GM12873 (cell line): ENCODE data around the gene GPR39.

Source experiments
- TF ChIP-seq, protein P1 (sequence below): IDR thresholded peaks from 2 replicates; pipeline ENCODE4 v1.5.1; 2012; ENCODE audit warnings: low read depth, mild to moderate bottlenecking, moderate library complexity, low read length, control low read depth; ENCODE audit not compliant: insufficient read depth; ENCODE audit errors: missing control alignments

Gene GPR39

DNA sequence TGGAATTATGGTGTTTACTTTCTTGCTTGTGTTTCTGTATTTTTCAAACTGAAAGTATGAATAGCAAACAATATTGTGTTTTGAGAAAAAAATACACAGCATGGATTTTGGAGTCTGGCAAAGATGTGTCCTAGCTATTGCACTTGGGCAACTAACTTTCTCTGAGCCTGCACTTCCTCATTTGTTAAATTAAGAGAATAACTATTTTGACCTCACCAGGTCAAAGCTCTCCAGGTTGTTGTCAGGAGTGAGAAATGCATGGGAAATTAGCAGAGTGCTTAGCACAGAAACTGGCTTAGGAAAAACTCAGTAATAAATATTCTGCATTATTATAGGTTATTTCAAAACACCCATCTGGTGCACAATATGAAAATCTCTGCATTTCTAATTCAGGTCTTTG, 225.2 kb downstream of the GPR39 start:
- TF ChIP-seq, protein P1, sequence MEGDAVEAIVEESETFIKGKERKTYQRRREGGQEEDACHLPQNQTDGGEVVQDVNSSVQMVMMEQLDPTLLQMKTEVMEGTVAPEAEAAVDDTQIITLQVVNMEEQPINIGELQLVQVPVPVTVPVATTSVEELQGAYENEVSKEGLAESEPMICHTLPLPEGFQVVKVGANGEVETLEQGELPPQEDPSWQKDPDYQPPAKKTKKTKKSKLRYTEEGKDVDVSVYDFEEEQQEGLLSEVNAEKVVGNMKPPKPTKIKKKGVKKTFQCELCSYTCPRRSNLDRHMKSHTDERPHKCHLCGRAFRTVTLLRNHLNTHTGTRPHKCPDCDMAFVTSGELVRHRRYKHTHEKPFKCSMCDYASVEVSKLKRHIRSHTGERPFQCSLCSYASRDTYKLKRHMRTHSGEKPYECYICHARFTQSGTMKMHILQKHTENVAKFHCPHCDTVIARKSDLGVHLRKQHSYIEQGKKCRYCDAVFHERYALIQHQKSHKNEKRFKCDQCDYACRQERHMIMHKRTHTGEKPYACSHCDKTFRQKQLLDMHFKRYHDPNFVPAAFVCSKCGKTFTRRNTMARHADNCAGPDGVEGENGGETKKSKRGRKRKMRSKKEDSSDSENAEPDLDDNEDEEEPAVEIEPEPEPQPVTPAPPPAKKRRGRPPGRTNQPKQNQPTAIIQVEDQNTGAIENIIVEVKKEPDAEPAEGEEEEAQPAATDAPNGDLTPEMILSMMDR: no peak

GRCh38 chr2:132642415-132642814, 225.8 kb downstream of the GPR39 start:
- TF ChIP-seq, protein P1: no peak

DNA sequence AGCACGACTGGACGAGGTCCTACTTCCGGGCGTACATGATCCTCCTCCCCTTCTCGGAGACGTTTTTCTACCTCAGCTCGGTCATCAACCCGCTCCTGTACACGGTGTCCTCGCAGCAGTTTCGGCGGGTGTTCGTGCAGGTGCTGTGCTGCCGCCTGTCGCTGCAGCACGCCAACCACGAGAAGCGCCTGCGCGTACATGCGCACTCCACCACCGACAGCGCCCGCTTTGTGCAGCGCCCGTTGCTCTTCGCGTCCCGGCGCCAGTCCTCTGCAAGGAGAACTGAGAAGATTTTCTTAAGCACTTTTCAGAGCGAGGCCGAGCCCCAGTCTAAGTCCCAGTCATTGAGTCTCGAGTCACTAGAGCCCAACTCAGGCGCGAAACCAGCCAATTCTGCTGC, 228.6 kb downstream of the GPR39 start:
- TF ChIP-seq, protein P1: no peak

DNA sequence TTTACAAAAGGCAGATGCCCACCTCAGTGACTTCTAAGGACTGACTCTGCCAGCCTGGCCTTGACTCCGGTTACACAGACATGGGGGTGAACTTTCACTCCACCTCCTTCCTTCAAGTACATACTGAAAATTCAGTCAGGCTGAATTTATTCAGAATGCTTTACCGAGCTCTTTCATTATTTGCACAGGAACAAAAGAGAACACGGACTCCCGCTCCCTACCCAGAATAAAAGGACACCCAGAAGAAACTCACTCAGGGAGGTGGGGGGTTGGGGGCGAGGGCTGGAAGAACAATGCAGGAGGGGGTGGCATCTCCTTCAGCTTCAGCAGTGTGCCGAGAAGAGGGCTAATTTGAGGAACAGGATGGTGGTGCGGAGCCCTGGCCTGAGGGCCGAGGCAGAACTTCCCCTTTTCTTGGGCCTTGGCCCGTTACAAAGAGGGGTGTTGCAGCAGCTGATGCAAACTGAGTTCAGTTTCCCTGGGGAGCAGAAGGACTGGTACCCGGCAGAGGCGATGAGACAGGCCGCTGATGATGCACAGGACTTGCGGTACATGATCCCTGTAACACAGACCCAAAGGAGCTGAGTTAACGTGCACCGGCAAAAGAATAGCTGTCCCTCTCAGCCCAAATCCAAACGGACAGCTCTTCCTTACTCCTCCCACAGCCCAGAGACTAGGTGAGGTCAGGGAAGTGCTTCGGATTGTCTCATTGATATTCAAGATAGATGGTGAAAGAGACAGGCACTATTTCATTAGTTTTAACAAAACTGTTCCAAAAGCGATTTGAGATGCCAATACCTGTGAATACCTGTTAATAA, 229.3 kb downstream of the GPR39 start:
- TF ChIP-seq, protein P1: no peak

GRCh38 chr2:132646540-132647108, 230.0 kb downstream of the GPR39 start:
- TF ChIP-seq, protein P1: no peak

DNA sequence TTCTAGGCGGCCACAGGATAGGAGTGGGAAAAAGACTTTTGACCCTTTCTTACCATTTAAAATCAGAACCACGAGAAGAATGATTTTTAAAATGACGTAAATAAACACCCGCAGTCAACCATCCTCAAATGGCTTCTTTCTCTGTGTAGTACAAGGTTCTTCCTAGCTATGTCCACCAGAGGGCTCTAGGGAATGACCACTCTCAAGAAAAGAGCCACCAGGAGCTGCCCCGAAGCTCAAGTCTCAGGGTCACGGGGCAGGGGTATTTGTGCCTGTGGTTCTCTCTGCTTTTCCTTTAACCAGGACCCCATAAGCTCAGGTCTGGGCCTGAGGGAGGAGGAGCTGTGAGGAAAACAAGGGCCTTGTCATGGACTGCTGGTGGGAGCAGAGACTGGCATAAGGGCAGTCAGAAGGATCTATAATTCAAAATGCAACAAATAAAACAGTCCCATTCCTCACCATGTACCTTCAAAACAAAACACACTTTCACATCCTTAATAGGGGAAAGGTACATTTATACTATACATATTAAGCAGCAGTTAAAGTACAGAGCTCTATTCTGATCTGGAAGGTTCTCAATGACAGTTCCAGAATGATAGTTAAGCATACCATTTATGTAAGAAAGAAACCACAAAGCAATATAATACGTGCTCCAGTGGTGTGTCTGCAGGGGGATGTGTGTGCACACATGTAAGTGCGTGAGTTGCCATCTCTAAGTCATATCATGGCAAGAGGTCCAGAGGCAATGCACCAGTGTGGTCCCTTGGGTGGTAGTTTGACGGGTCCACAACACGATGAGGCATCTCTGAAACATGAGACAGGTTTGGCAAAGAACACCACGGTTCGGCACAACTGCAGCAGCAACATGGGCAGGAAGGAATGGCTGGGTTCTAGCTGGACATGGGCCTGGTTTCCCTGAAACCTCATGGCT, 234.8 kb downstream of the GPR39 start:
- TF ChIP-seq, protein P1: peak; percentile 38

- TF ChIP-seq, protein P1: no peak
Observed at GRCh38 chr2:132652474-132652873, 235.9 kb downstream of the GPR39 start.
